Islet precursor cell (in vitro differentiated cells): ENCODE measurements around the gene FRMD4B.

Experiments
- DNase-seq: peaks from one replicate; pipeline ENCODE4 v3.0.0-alpha.2; 2018

Gene FRMD4B

GRCh38 chr3:69197922-69198530 lies 187.9 kb downstream of the FRMD4B start:
- DNase-seq: no peak

DNA sequence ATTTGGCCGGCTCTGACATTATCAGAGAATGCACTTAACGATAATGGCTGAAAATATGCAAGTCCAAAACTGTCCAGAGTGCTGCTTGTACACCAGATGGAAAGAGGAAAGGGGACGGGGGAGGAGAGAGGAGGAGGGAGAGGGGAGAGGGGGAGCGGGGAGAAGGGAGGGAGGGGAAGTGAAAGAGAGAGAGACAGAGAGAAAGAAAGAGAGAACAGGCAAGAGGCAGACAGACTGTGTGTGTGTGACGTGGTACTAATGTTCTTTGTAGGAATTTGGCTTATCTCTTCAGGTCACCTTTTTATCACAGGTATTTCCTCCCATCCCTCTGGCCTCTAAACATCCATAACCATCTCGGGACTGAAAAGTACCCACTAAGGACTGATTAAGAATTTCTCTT lies 188.4 kb downstream of the FRMD4B start:
- DNase-seq: peak; percentile 61

- DNase-seq: no peak
These were observed 189.0 kb downstream of the FRMD4B start for GRCh38 chr3:69196876-69197275.

DNA sequence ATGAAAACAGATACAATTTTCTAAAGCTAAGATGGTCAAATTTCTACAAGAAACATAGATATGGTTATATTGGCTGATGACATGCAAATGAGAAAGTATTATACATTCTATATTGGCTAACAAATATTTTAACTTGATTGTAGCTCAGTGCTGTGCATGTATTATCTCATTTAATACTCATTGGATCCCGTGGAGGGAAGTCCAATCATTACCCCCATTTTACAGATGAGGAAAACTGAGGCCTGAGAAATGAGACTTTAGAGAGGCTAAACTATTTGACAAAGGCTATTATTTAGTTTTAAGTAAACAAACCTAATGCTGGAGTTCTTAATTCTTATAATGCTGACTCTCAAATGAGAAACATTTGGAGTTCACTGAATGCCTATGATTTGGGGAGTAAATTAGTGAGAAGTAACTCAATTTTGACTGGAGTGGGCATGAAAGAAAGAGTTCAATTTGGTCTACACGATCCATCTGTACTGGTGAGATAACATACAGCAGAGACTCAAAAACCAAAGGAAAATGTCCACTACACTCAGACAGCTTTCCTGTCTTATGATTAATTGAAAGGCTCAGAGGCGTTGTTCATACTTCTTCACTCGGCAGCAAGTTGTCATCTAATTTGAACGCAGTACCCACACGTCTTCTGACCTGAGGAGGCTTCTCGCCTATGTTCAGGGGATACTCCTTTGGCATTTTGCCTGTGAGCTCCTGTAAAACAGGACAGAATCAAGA lies 191.3 kb downstream of the FRMD4B start:
- no peak for DNase-seq

DNA sequence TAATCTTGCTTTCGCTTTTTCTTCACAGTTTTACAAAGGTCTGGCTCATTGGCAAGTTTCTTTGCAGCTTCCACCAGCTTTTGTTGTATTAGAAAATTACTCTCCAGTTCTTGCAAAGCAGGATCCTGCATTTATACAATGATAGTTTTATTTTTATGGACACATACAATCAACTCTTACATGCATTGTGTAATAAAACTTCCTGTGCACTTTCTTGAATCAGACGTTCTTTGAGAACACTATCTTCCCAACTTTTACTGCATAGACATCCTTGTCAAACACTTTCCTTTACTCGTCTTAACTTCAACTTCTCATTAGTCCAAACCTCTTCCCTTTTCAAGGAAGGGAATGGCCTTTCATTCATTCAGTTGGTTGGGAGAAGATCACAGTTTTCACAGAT lies 192.1 kb downstream of the FRMD4B start:
- DNase-seq: no peak

DNA sequence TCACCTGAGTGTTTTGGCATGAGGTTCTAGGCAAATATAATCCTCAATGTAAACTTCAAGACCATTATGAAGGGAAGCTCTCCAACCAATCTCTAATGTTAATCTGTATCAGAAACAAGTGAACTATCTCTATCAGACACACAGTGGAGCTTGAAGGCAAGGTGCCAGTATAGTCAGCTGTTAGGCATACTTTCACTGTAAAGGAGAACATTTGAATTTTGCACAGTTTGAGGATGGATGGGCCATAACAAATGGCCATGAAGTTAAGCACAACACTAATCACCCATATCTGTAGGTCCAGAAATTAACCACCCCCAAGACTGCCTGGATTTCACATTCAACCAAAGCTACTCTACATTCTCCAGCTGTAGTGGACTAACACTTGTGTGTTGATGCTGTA lies 194.4 kb downstream of the FRMD4B start:
- no peak for DNase-seq

DNA sequence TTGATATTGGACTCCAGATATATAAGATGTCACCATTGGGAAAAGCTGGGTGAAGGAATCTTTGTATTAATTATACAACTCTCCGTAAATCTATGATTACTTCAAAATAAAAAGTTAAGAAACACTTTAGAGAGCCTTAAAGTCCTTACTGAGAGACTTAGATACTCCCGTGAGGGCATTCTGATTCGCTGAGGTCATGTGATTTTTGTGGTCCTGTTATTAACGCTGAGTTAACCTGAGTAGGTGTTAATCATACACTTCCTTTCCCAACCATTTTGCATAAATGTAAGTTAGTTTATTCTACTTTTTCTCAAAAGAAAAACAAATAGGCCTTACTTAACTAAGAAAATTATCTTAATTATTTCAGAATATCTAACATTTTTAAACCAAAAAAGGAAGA lies 196.4 kb downstream of the FRMD4B start:
- DNase-seq: no peak

GRCh38 chr3:69186575-69187093 lies 199.3 kb downstream of the FRMD4B start:
- DNase-seq: no peak

DNA sequence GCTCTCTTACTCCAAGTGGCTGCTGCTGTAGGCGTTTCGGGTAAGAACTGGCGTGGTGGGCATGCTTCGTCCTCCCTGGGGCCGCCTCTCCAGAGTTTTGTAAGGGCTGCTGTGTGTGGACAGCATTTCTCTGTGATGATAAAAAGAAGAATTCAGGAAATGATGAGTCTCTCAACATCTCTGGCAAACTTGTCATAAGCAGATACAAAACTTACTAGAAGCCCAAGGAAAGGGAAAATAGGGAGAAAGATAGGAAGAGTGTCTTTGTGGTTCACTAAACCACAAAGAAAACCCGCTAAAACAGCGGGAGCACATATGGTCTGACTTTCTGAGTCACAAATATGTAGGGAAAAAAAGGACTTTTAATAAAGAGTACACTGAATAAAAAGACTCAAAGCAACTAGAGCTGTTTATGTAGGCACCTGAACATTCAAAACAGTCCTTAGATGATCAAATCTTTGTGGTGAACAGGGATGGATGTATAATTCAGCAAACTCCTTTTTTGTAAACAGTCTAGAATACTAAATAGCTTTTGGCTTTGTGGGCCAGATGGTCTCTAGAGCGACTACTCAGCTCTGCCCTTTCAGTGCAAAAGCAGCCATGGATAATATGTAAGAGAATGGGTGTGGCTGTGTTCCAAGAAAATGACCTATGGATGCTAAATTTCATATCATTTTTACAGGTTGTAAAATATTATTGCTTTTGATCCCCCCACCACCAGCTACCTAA lies 203.1 kb downstream of the FRMD4B start:
- peak; percentile 63 for DNase-seq

DNA sequence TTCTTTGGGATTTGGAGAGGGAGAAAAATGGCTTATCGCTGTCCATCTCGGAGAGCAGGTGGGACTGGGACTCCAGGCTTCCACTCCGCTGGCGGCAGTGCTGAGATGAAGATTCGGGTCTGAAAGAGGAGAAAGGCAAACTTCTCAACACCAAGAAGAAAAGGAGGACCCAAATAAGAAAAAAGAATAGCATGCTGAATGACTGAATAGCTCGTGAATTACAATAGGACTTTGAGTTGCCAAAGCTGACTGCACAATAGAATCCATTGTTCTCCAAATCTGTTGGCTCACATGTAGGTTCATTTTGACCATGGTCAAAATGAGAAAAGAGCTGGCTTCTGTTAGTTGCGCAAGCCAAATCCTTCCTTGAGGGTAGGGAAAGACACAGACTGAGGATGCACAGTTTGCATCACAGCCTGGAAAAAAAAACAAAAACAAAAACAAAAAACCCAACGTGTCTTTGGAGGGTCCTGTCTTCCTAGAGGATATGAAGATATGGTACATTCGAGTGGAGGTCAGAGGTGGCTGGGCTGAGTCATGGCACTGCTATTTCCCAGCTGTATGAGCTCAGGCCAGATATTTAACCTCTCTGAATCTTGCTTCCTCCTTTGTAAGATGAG lies 204.2 kb downstream of the FRMD4B start:
- DNase-seq: peak; percentile 79

DNA sequence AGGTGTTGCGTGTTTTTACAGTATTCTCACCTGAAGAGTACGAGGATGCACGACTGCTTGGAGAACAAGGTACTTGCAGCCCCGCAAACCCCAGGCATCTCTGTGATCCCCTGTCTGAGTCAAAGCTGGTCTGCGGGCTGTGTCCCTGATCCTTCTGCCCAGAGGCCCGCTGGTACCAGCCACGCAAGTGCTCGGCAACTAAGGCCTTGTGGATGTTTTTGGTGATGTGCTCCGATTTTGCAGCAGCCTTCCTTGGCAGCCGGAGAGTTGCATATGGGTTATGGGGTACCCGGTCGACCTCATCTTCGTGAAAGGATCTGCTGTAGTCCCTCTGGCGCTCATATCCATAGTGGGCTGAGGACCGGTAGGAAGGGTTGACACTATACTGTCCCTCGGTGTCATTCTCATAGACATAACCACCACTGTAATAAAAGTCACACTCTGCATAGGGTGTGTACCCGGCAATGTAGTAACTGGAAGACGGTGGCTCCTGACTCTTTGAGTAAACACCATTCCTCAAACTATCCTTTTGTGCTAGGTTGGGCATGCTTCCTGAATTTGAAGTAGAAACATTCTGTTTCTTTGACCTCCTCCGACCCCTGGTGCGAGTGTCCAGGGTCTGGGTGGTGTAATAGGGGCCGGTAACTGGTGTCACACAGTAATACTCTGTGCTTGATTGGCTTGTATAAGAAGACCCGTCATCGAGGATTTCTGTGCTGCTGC lies 204.9 kb downstream of the FRMD4B start:
- no peak for DNase-seq

GRCh38 chr3:69179740-69180372 lies 206.0 kb downstream of the FRMD4B start:
- DNase-seq: no peak

GRCh38 chr3:69178838-69179739 lies 206.8 kb downstream of the FRMD4B start:
- DNase-seq: no peak

GRCh38 chr3:69178082-69178481 lies 207.8 kb downstream of the FRMD4B start:
- DNase-seq: no peak

GRCh38 chr3:69174871-69175737 lies 210.8 kb downstream of the FRMD4B start:
- no peak for DNase-seq

- no peak for DNase-seq
These were observed 211.4 kb downstream of the FRMD4B start for GRCh38 chr3:69174445-69174844.

DNA sequence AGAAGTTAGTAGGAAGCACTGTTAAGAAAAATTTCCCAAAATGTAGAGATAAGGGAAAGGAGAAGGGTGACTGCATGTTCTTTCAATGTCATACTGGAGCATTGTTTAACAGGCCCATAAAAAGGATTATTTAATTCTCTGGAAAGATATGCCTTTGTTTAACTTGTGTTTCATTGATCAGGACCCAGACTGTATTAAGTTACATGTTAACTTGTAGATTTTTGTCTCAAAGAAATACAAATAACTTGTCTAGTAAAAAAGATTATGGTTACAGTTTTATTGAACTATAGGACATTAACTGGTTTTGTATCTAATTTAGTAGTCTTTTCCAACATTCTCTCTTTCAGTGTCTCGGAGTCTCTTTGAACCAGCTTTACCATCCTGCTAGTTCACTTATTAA lies 213.8 kb downstream of the FRMD4B start:
- no peak for DNase-seq

GRCh38 chr3:69166446-69166845 lies 219.4 kb downstream of the FRMD4B start:
- no peak for DNase-seq

DNA sequence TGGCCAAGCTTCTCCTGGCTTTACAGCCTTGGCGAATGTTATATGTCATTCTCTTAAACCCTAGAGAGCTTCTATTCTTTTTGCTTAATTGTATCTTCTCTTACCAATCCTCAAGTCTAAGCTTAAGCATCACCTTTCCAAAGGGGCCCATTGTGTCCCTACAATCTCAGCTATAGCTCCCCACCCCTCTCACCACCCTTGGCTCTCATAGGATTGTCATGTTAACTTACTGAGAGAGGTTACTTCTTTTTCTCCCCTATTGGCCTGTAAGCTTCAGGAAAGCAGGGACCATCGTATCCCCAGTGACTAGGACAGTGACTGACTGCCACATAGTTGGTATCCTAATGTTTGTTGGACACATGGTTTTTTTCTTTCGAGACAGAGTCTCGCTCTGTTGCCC lies 220.1 kb downstream of the FRMD4B start:
- DNase-seq: no peak

DNA sequence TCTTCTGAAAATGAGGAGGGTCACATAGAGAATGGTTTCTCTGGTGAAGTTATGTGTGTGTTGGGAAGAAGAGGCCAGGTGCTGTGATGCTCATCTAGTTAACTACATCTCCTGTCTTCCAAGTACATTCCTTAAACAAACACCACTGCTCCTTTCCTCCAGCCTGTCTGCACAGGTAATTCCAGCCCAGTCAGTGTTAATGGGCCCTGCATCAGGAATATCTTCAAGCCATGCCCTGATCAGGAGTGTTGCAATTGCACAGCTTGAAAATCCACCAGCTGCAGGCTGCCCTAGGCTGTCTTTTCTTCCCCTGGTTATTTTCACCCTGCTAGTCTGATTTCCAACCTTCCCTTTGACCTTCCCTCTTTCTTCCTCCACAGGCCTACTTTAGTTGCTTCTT lies 221.6 kb downstream of the FRMD4B start:
- DNase-seq: peak; percentile 55
